Lower leg skin (tissue), 3 donors: Measurements from ENCODE around the gene ZNF839.

ENCODE experiments used
- CTCF ChIP-seq, 3 donors: fragments of 450-650 bp; IDR thresholded peaks; one replicate each; pipeline ENCODE4 v1.5.1; 2016; ENCODE audit warnings: antibody characterized with exemption in 3 of 3, mild to moderate bottlenecking in 3 of 3, moderate library complexity in 2 of 3
- POLR2A ChIP-seq, 2 donors: fragments of 450-650 bp; IDR thresholded peaks; one replicate each; pipeline ENCODE4 v1.6.1; 2016 to 2017; ENCODE audit warnings: antibody characterized with exemption in 2 of 2, mild to moderate bottlenecking in 1 of 2, moderate library complexity in 1 of 2

- TF ChIP-seq POLR2A (IDR thresholded peaks at IDR 0.05) (no peak), CTCF (IDR thresholded peaks at IDR 0.05) (no peak)
Observed at GRCh38 chr14:102370305-102370809, 50.8 kb downstream of the ZNF839 start.
